Activated CD4-positive, alpha-beta T cell treated with anti-CD3 and anti-CD28 coated beads, Interleukin-2, amount 10 ng/mL, durations not matched to agents 24 days and 14 days (primary cell): ENCODE data around the gene CPED1. TPM values are rescaled to one million over a fixed set of nuclear protein-coding genes. Genes with fewer than 3 reads are reported as not detected.
"Not testable (repeated sequence)": the region's sequence is repeated elsewhere in the genome, so short reads cannot be mapped to it uniquely, and the experiment has no call there.

Source experiments
- DNase-seq: peaks from one replicate; pipeline ENCODE4 v3.0.0; 2022
- H3K27ac Mint-ChIP-seq: one replicate; pipeline ENCODE4 v1.8.0; 2022; ENCODE audit warnings: mild to moderate bottlenecking, mixed read lengths
- H3K27me3 Mint-ChIP-seq: one replicate; pipeline ENCODE4 v1.8.0; 2022; ENCODE audit warnings: mixed read lengths
- H3K36me3 Mint-ChIP-seq: one replicate; pipeline ENCODE4 v1.8.0; 2022; ENCODE audit warnings: low read depth, mild to moderate bottlenecking, mixed read lengths
- H3K4me1 Mint-ChIP-seq: one replicate; pipeline ENCODE4 v1.8.0; 2021; ENCODE audit warnings: mixed read lengths
- H3K4me3 Mint-ChIP-seq: one replicate; pipeline ENCODE4 v1.8.0; 2022; ENCODE audit warnings: mild to moderate bottlenecking, moderate library complexity, mixed read lengths
- H3K9me3 Mint-ChIP-seq: one replicate; pipeline ENCODE4 v1.8.0; 2021; ENCODE audit warnings: mixed read lengths
- intact Hi-C: fragments of 100-400 bp; cut with micrococcal nuclease; formaldehyde crosslinking; loops from one replicate; pipeline ENCODE4 v1.15.1; 2023
- total RNA-seq: library from RNA; stranded (reverse); gene quantifications from 2 replicates; pipeline ENCODE4 v1.2.3, GENCODE V29; 2022

CPED1 gene
- total RNA-seq, 1 donor from 2014 or later, result not detected

DNA sequence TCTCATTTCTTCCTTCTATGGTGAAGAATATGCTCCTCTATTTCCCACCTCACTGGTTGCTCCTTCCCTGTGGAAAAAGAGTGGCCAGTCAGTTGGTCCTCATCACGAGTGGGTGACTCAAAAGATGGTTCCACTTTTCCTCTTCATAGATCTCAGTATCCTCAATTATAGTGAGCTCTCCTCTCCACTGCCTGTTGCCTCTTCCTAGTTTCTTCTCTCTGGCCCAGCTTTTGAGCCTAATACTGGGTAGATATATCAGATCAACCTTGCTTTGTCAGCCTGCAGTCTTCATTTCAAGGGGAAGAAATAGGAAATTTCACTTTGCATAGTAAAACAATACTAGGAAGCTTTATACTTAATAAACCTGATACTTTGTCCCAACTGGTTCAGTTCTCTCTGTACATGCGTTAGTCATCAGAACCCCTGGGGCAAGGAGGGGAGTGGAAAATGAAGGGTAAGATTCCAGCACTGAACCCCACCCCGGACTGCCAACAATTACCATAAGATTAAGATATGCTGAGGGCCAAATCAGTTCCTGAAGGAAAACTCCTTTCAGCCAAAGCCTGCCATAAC, 324.8 kb downstream of the CPED1 start:
- no peaks in the 10 kb centered on the region for H3K4me1 Mint-ChIP-seq
- H3K27ac Mint-ChIP-seq, result no peak overlapping the region
- no peak for DNase-seq
- H3K27me3 Mint-ChIP-seq, result peaks cover 17% of the 10 kb centered on the region
- H3K36me3 Mint-ChIP-seq, result no peaks in the 10 kb centered on the region
- intact Hi-C loops, result no loop called here
- H3K4me3 Mint-ChIP-seq, result no peak overlapping the region
- no peaks in the 10 kb centered on the region for H3K9me3 Mint-ChIP-seq

DNA sequence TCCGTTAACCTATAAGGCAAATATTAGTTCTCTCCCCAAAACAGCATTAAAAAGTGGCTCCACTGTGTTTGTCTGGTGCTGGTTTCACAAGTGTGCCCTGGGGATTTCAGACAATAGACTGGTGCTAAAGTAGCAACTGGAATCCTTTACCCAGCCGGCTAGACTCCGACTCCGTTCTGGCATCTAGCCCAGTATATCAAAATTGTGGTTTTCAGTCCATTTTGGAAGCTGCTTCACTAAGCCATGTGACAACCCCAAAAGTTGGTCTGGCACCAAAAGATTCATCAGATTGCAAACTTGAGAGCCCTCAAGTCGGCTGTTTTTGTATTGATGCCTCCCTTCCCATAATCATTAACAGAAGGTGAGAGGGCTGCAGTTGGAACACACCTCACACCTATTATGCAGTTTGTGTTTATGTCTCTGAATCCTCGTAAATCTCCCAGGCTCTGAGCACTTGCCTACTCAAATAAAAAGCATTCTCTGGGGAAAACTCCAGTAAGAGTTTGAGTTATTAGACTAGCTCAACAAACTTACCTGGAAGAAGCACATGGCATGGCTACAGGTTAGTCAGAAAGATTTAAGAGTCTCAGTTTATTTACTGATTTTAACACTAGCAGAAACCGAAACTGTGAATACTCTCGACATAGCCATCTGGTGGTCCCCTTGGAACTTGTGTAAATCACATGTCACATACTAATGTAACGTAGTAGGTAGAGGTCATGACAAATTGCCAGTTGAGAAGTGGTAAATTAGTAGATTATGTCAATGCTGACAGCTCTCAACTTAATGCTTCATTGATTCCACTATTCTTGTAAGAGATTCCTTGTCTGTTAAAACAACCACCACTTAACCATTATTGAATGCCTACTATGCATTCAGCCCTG, 325.5 kb downstream of the CPED1 start:
- Mint-ChIP-seq H3K4me1 (no peaks in the 10 kb centered on the region), H3K9me3 (no peaks in the 10 kb centered on the region), H3K4me3 (no peak overlapping the region), H3K27ac (no peak overlapping the region), H3K36me3 (no peaks in the 10 kb centered on the region), H3K27me3 (peaks cover 17% of the 10 kb centered on the region)
- DNase-seq, result no peak
- intact Hi-C loops, result no loop called here

DNA sequence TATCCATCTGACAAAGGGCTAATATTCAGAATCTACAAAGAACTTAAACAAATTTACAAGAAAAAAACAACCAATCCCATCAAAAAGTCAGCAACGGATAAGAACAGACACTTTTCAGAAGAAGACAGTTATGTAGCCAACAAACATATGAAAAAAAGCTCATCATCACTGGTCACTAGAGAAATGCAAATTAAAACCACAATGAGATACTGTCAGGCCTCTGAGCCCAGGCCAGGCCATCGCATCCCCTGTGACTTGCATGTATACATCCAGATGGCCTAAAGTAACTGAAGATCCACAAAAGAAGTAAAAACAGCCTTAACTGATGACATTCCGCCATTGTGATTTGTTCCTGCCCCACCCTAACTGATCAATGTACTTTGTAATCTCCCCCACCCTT, 326.7 kb downstream of the CPED1 start:
- H3K36me3 Mint-ChIP-seq, H3K4me3 Mint-ChIP-seq, DNase-seq, H3K4me1 Mint-ChIP-seq, H3K27ac Mint-ChIP-seq, H3K9me3 Mint-ChIP-seq, intact Hi-C loops: not testable (repeated sequence)
- H3K27me3 Mint-ChIP-seq, result peaks cover 17% of the 10 kb centered on the region

DNA sequence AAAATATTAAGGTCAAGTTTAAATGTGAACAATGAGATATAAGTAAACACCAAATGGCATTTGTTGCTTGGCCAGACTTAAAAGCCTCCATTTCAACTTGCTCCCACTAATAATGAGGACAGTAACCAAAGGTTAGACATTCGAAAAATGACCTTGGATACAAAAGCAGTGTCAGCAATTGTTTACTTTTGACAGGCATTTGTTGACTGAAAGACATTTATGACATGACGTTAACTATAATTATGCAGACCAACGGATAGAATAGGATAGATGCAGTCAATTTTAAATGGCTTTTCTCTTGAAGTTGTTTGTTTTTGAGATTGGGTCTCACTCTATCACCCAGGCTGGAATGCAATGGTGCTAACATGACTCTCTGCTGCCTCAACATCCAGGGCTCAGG, 333.9 kb downstream of the CPED1 start:
- no peak for DNase-seq
- peaks cover 25% of the 10 kb centered on the region for H3K27me3 Mint-ChIP-seq
- no peak overlapping the region for H3K27ac Mint-ChIP-seq
- H3K36me3 Mint-ChIP-seq, result no peaks in the 10 kb centered on the region
- H3K9me3 Mint-ChIP-seq, result no peaks in the 10 kb centered on the region
- no peak overlapping the region for H3K4me3 Mint-ChIP-seq
- intact Hi-C loops, result no loop called here
- H3K4me1 Mint-ChIP-seq, result no peaks in the 10 kb centered on the region

DNA sequence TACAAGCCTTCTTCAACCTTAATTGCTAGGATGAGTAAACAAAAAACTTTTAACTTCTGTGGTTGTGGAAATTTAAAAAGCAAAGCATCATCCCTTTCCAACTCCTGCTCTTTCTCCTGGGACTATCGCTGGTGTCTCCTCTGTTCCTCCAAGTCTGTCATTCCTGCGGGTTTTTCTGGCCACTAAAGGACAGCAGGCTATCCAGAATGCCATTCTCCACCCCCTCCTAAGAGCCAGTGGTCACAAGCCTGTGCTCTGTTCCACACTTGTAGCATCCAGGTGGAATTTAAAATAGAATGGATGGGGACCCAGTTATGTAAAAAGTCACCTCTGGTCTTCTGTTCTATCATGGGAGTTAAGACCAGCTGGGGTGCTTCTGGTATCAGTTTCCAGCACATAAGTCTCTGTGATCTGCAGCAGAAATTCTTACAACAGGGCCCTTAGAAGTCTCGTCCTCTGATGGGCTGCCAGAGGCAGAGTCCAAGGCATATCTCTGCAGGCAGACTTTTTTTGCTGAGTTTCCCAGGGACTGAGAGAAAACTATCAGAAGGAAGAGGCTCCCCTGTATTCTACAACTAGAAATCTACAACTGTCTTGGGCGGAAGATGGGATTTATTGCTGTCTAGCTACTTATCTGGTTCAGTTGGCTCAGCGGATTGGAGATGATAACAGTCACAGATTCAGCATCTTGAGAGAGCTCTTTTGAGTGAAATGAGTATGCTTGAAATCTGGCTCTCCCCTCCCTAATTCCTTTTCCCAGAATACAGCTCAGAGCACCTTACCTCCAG, 335.2 kb downstream of the CPED1 start:
- intact Hi-C loops, result no loop called here
- H3K36me3 Mint-ChIP-seq, result no peaks in the 10 kb centered on the region
- peaks cover 37% of the 10 kb centered on the region for H3K27me3 Mint-ChIP-seq
- no peak overlapping the region for H3K4me3 Mint-ChIP-seq
- H3K9me3 Mint-ChIP-seq, result no peaks in the 10 kb centered on the region
- DNase-seq, result no peak
- peaks cover 1% of the 10 kb centered on the region for H3K4me1 Mint-ChIP-seq
- H3K27ac Mint-ChIP-seq, result no peak overlapping the region

DNA sequence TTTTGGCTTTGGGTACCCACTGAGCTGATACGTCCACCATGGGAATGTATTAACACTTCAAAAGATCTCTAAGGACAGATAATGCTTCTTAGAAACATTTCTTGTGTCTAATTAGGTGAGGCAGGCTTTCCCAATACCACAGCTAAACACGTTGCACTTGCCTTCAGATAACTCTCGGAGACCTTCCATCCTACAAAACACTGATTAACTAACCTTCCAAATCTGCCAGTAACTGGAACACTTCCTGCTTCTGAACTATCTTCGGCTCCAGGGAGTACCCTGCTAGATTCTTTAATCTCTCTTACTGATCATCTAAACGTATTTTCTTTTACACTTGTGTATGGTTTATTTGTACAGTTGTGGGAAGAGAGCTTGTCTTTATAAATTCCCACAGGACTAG, 339.2 kb downstream of the CPED1 start:
- intact Hi-C loops, result loop anchor here (5.0 kb wide), 1 partner anchor 335 kb away; no protein-coding TSS in a partner anchor
- Mint-ChIP-seq H3K27ac (no peak overlapping the region), H3K4me3 (no peak overlapping the region), H3K4me1 (peaks cover 9% of the 10 kb centered on the region), H3K27me3 (peaks cover 59% of the 10 kb centered on the region), H3K9me3 (no peaks in the 10 kb centered on the region), H3K36me3 (no peaks in the 10 kb centered on the region)
- DNase-seq, result no peak

DNA sequence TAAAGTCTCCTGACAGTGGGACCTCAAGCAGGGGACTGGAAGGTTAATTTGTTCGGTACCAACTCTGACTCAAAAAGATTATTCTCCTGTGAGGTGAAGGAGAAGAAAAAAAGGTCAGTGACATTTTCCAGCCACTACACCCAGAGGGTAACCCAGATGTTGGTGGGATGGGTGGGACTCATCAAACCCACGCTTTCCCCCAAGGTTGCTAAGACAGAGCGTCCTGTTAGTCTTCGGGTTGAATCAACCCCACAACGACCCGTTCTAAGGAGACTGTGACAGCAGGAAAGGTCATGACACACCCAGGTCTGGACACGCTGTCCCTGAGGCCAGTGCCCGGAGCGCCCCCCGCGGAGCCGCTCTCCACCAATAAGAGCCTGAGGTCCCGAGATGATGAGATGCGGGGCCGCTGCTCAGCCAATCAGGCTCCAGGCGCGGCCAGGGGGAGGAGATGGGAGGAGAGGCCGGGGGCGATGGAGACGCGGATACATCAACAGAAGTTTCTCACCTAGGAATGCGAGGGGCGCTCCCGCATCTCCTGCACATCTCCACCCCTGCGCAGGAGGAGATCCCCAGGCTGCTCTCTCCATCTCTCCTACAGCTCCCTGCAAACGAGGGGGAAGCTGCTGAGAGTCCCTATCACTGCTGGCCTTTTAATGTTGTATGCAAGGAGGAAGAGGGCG, 340.1 kb downstream of the CPED1 start, which contains the start of gene WNT16:
Gene WNT16 (plus strand): TSS at position 493 of the 683 bp plus-strand sequence. CDS start 293 bp downstream, outside the sequence.
- peaks cover 9% of the 10 kb centered on the region for H3K4me1 Mint-ChIP-seq
- no peak within 1 kb of the TSS for H3K27ac Mint-ChIP-seq
- peak within 1 kb of the TSS; percentile 71 for H3K4me3 Mint-ChIP-seq
- no peak for DNase-seq
- no peaks in the 10 kb centered on the region for H3K36me3 Mint-ChIP-seq
- H3K27me3 Mint-ChIP-seq, result peaks cover 57% of the 10 kb centered on the region
- intact Hi-C loops, result loop anchor here (5.0 kb wide), 1 partner anchor 336 kb away; no protein-coding TSS in a partner anchor
- H3K9me3 Mint-ChIP-seq, result no peaks in the 10 kb centered on the region

DNA sequence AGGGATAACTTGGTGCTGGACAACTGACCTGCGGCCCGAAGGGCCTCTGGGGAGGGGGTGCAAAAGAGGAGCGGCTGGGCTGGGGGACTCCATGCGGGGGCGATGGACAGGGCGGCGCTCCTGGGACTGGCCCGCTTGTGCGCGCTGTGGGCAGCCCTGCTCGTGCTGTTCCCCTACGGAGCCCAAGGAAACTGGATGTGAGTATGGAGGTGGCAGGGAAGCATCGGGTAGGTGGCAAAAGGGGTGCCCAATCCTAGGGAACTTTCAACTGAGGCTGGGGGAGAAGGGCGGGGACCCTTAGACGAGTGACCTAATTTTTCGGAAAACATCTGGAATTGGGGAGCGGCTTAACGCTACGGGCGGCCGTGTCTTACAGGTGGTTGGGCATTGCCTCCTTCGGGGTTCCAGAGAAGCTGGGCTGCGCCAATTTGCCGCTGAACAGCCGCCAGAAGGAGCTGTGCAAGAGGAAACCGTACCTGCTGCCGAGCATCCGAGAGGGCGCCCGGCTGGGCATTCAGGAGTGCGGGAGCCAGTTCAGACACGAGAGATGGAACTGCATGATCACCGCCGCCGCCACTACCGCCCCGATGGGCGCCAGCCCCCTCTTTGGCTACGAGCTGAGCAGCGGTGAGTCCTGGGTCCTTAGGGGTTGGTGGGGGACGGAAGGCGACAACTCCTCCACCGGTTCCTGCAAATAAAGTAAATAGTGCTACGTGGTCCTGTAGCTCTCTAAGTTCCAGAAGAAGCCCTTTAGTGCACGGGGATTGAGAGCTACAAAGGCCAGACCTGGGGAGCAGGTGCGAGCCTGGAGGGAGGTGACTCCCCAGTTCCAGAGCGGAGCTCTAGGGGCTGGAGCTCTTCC, 340.9 kb downstream of the CPED1 start:
- H3K36me3 Mint-ChIP-seq, result no peaks in the 10 kb centered on the region
- peaks cover 9% of the 10 kb centered on the region for H3K4me1 Mint-ChIP-seq
- peaks cover 63% of the 10 kb centered on the region for H3K27me3 Mint-ChIP-seq
- H3K4me3 Mint-ChIP-seq, result peak overlapping the region; percentile 71
- intact Hi-C loops, result loop anchor here (5.0 to 10.0 kb wide), 2 partner anchors 337 to 665 kb away; no protein-coding TSS in a partner anchor
- peak; percentile 73 for DNase-seq
- no peaks in the 10 kb centered on the region for H3K9me3 Mint-ChIP-seq
- H3K27ac Mint-ChIP-seq, result no peak overlapping the region

DNA sequence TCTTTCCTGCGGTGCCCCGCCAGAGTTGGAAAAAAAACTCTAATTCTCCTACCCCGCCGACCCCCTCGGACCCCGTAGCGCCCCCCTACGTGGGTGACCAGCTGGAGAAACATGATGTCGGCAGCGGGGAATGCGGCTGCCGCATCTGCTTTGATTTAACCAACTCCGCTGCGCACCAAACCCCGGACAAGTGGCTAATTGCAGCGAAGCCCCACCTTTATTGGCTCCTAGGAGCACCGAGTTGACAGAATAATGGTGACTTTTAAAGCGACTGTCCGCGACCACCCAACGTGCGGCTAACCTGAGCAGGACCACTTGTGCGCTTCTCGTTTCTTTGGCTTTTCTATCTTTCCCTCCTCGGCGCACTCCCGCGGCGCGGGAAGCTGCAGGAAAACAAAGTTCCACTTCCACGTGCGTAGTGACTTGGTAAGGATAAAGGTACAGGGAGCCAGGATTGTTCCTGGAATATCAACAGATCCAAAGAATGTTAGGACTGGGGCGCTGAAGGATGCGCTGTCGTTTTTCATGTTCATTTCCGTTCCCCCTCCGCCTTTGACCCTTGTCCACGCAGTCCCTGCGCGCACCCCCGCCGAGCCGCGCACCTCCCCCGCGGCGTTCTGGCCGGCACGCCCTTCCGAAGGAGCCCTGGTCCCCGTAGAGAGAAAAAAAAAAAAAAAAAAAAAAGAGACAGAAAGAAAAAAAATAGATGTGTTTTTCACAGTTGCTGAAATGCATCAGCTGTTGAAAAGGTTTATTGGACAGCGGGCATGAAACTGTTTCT, 341.7 kb downstream of the CPED1 start:
- Mint-ChIP-seq H3K27me3 (peaks cover 66% of the 10 kb centered on the region), H3K27ac (no peak overlapping the region), H3K4me1 (peaks cover 9% of the 10 kb centered on the region), H3K36me3 (no peaks in the 10 kb centered on the region), H3K4me3 (peak overlapping the region; percentile 71), H3K9me3 (no peaks in the 10 kb centered on the region)
- DNase-seq, result no peak
- intact Hi-C loops, result loop anchor here (10.0 kb wide), 1 partner anchor 665 kb away; no protein-coding TSS in a partner anchor

DNA sequence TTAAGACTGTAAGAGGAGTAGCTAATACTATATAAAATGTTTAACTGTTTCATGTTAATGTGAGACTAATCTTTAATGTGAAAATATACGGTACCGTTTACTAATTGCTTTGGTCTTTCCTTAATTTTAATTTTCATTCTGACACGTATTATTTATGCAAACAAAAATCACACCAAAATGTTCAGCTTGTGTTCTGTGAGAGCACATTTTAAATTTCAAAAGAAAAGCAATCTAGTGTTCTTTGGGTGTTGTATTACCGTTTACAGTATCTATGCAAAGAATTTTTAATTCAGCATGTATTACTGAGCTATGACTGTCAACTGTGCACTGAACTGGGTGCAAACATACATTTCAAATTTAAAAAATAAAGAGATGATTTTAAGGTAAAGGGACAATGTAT, 342.5 kb downstream of the CPED1 start:
- H3K4me1 Mint-ChIP-seq, result peaks cover 9% of the 10 kb centered on the region

DNA sequence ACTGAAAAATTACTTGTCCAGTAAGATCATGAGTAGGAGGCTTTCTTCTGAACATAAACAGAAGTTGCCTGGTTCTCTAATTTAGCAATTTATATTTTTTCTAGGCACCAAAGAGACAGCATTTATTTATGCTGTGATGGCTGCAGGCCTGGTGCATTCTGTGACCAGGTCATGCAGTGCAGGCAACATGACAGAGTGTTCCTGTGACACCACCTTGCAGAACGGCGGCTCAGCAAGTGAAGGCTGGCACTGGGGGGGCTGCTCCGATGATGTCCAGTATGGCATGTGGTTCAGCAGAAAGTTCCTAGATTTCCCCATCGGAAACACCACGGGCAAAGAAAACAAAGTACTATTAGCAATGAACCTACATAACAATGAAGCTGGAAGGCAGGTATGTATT, 343.1 kb downstream of the CPED1 start:
- Mint-ChIP-seq H3K4me3 (no peak overlapping the region), H3K27ac (no peak overlapping the region), H3K27me3 (peaks cover 66% of the 10 kb centered on the region), H3K36me3 (no peaks in the 10 kb centered on the region), H3K4me1 (peaks cover 9% of the 10 kb centered on the region), H3K9me3 (no peaks in the 10 kb centered on the region)
- intact Hi-C loops, result loop anchor here (10.0 kb wide), 1 partner anchor 663 kb away; no protein-coding TSS in a partner anchor
- no peak for DNase-seq

More for the DNA sequence above, 342.5 kb downstream of the CPED1 start:
- intact Hi-C loops, result loop anchor here (10.0 kb wide), 1 partner anchor 664 kb away; no protein-coding TSS in a partner anchor
- Mint-ChIP-seq H3K27me3 (peaks cover 66% of the 10 kb centered on the region), H3K27ac (no peak overlapping the region), H3K4me3 (no peak overlapping the region), H3K9me3 (no peaks in the 10 kb centered on the region), H3K36me3 (no peaks in the 10 kb centered on the region)
- no peak for DNase-seq

DNA sequence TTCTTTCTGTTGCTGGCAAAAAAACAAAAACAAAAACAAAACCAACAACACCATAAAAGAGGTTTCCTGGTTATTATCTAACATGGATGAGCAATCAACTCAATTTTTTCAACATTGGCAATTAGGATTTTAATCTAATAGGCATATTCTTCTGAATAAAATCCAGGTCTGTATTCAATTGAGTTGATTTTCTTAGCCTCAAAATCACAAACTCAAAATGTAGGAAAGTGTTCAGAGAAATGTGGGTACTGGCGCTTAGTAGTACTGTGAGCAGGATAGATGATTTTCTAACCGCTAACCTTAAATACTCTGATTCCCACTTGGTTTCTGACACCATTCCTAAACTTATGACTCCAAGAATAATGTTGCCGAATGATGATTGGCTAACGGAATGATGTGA, 345.9 kb downstream of the CPED1 start:
- DNase-seq, result no peak
- H3K36me3 Mint-ChIP-seq, result no peaks in the 10 kb centered on the region
- peaks cover 44% of the 10 kb centered on the region for H3K27me3 Mint-ChIP-seq
- H3K27ac Mint-ChIP-seq, result no peak overlapping the region
- peaks cover 5% of the 10 kb centered on the region for H3K4me1 Mint-ChIP-seq
- H3K4me3 Mint-ChIP-seq, result no peak overlapping the region
- H3K9me3 Mint-ChIP-seq, result no peaks in the 10 kb centered on the region
- intact Hi-C loops, result loop anchor here (10.0 kb wide), 1 partner anchor 660 kb away; no protein-coding TSS in a partner anchor
